Measurements from ENCODE around the gene URAD.

URAD gene

GRCh38 chr13:27954406-27954851 lies 34.1 kb downstream of the URAD start:
- no peak for DNase-seq

- DNase-seq = peak; percentile 83
Observed at GRCh38 chr13:27953676-27954405, 34.7 kb downstream of the URAD start.

GRCh38 chr13:27952876-27953675 lies 35.4 kb downstream of the URAD start:
- DNase-seq = no peak

GRCh38 chr13:27942972-27943371 lies 45.5 kb downstream of the URAD start:
- DNase-seq = no peak

GRCh38 chr13:27933580-27934328 lies 54.7 kb downstream of the URAD start:
- no peak for DNase-seq

- no peak for DNase-seq
Observed at GRCh38 chr13:27933118-27933517, 55.4 kb downstream of the URAD start.

GRCh38 chr13:27929868-27930267 lies 58.6 kb downstream of the URAD start:
- DNase-seq = no peak

GRCh38 chr13:27928805-27929753 lies 59.4 kb downstream of the URAD start:
- DNase-seq = no peak

- no peak for DNase-seq
Observed at GRCh38 chr13:27928353-27928804, 60.1 kb downstream of the URAD start.

All from stimulated activated CD8-positive, alpha-beta memory T cell treated with anti-CD3 and anti-CD28 coated beads, Interleukin-4, amount 100 ng/mL, for 48 hours (primary cell).